Left forelimb (tissue), 1 donor: ENCODE measurements around the gene BACH1.
"Not testable (repeated sequence)": the region's sequence is repeated elsewhere in the genome, so short reads cannot be mapped to it uniquely, and the experiment has no call there.

Experiments
- DNase-seq: peaks from one replicate; pipeline ENCODE4 v3.0.0-alpha.2; 2018; ENCODE audit warnings: low spot score

BACH1 gene

DNA sequence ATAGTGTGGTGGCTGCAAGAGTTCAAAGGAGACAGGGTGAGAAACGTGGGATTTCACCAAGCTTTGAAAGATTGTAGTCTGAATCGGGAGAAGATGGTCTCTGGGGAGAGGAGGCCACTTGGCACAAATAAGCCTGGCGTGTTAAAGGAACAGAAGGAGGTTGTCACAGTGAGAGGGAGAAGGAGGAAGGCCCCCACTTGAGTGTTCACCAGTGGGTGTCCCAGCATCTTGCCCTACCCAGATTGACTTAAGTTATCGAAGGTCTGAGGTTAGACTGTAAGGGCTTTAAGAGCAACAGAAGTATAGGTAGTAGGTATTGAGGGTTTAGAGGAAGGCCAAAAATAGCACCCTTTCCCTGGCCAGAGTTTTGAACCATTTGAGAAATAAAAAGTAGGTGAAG is 48.0 kb downstream of the BACH1 start:
- no peak for DNase-seq

DNA sequence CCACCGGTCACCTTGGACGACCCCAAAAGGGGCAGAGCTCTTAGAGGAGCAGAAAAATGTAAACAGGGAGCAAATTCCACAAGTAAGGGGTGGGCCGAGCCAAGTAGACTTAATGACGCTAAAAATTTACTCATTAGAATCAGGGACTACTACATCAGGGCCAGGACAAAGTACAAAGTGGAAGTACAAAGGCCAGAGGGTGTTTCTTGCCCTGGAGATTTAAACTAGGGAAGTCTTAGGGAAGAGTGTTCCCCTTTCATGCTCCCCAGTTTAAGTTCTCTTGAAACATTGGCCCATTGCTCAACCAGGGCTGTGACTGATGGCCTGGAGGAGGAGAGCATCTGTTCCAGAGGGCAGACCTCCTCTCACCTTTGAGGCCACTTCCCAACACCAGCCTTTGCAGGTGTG is 48.6 kb downstream of the BACH1 start:
- no peak for DNase-seq

DNA sequence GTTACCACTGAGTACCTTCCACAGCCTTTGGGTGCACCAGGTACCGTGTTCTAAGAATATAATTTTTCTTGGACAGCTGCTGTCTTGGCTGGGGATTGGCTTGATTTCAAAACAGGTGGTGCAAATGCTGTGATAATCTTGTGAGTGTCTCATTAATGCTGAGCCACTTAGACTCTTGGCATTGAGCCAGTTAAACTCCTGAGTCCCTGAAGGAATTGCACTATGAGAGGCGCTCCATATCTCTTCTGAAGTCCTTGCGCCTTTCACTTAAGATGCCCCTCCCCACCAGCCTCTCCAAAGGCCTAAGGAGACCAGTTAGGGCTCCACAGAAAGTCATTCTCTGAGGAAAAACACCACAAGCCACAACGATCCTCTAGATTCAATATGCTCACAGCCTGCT is 51.0 kb downstream of the BACH1 start:
- DNase-seq: no peak

DNA sequence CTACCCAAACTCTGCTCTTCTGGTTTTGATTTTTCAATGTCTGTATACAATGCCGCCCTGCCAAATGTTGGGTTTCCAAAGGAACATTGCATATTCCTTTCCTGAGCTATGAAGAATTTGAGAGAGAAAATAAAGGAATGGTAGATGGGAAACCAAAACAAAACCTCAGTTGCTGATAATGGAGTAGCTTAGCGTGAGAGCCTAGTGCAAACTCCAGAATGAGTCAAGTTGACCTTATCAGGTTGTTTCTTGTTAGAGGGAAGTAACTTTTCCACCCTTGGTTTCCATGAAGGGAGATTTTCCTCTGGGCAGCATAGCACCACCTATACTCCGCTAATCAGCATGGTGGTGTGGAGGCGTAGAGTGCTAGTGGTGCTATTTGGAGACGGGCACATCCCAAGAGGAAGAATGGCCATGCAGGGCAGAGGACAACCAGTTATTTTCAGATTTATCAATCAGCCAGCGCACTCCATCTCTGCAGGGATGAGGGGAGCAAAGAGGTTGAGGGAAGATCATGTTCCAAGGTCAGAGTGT is 51.6 kb downstream of the BACH1 start:
- DNase-seq: no peak

DNA sequence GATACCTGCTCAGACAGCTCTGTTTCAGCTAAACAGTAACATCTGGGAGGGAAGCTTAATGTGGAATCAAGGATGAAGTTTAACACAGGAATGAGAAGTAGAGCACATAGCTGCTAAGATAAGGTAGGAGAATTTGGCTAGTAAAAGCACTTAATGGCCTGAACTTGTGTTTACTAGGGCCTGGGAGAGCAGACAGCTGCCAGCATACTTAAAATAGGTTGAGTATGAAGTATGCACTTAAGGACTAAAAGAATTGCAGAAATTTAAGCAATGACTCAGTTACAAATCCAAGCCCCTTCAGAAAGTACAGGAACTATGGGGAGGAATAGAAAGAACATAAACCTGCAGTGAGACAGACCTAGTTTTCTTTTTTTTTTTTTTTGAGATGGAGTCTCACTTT is 53.0 kb downstream of the BACH1 start:
- DNase-seq: no peak

DNA sequence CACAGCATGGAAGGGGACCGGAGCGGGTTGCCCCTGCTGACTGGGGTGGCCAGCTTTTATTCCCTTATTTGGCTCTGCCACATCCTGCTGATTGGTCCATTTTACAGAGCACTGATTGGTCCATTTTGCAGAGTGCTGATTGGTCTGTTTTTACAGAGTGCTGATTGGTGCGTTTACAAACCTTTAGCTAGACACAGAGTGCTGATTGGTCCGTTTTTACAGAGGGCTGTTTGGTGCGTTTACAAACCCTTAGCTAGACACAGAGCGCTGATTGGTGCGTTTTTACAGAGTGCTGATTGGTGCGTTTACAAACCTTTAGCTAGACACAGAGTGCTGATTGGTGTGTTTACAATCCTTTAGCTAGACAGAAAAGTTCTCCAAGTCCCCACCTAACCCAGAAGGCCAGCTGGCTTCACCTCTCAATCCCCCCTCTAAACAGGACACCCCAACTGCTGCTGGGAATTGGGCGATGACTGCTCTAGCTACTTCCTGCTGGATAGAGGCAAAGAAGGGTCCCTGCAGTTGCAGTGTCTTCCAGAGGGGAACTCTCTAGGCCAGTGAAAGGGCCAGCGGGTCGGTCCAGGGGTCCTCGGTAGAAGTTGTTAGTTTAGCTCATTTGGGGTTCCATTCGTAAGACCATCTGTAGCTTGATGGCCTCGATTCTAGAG is 56.5 kb downstream of the BACH1 start:
- not testable (repeated sequence) for DNase-seq

DNA sequence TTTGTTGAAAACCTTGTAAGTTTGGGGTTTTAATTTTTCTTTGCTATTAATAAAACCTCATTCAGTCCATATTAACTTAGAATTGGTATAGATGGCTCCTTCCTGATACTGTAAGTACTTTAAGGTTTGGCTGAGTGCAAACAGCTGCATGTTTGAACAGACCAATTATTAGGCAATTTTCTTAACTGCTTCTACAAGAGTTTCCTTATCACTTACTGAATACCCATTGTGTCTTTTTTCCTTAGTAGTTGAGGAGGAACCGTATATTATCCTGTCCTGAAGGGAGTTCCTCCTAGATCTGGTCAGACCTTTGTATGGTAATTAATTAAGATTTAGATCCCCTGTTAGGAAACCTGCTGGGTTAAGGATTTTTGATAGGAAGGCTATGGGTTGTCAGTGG is 57.6 kb downstream of the BACH1 start:
- not testable (repeated sequence) for DNase-seq

DNA sequence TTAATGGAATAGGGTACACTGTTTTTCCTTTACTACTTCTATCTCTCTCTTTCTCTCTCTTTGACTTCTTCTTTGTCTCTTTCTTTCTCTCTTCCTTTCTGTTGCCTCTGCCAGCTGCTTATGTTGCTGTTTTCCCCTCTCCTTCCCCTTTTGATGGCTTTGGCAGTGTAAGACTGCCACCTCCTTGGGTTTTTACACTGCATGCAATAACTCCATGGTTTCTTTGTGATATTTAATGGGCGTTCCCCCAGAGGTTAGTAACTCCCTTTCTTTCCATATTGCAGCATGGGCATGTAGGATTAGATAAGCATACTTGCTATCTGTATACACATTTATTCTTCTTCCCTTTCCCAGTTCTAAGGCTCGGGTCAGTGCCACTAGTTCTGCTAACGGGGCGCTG is 58.1 kb downstream of the BACH1 start:
- not testable (repeated sequence) for DNase-seq

DNA sequence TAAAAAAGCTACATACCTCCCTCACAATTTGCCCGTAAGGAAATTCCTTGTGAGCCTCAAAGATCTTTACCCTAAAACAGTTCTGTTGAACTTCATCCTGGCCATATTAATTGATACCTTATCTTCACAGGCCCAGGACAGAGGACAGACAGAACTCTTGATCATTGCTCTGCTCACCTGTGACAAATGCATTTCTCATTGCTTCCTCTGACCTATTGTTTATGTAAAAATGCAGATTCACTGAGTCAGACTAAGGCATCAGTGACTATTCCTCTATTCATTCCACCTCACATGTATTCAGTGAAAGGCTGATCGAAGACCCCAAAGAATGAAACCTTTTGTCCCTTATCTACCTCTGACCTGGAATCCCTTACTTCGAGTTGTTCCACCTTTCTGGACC is 61.0 kb downstream of the BACH1 start:
- DNase-seq: no peak

DNA sequence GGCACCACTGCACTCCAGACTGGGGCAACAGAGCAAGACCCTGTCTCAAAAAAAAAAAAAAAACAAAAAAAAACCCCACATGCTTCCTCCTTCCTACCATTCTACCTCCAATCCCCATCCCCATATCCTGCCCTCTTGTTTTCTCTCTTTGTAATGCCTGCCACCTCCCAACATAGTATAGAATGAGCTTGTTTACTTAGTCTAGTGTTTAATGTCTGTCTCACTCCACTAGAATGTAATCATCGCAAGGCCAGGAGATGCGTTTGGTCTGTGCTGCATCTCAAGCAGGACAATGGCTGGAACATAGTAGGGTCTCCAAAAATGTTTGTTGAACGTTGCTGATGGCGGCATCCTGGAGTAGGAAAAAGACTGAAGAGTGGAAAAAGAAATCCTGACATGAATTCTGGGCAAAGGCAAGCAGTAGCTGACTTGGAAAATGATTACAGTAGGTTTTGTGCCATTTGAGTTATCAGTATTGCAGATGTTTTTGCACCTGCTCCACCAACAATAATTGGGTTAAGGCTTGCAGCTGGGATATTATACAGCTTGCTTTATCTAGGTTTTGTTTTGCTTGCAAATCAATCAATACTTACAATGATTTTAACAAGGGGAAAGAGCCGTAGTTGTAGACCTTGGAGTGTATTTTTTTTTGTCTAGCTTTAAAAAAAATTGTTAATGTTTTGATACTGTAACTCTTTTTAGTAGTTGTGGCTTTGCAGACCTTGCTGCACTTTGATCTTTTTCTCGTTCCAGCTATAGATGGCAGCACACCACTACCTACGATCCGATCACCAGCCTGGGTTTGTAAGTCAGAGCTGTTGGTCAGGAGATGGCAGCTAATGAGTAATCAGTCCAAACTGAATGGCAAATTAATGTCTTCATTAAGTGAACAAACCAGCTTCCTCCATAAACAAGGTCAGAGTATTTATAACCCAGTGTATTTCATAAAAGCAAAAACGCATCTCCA is 62.4 kb downstream of the BACH1 start:
- no peak for DNase-seq

DNA sequence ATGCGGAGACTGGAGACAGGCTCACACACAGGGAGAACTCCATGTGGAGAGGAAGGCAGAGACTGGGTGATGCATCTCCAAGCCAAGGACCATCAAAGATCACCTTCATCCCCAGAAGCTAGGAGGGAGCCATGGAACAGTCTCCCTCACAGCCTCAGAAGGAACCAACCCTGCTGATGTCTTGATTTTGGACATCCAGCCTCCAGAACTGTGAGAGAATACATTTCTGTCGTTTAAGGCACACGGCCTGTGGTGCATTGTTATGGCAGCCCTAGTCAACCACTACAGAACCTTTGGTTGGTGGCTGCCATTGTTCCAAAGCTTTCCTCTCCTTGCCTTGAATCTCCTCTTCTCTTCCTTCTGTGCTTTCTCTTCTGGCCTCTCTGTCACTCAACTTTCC is 64.0 kb downstream of the BACH1 start:
- no peak for DNase-seq

DNA sequence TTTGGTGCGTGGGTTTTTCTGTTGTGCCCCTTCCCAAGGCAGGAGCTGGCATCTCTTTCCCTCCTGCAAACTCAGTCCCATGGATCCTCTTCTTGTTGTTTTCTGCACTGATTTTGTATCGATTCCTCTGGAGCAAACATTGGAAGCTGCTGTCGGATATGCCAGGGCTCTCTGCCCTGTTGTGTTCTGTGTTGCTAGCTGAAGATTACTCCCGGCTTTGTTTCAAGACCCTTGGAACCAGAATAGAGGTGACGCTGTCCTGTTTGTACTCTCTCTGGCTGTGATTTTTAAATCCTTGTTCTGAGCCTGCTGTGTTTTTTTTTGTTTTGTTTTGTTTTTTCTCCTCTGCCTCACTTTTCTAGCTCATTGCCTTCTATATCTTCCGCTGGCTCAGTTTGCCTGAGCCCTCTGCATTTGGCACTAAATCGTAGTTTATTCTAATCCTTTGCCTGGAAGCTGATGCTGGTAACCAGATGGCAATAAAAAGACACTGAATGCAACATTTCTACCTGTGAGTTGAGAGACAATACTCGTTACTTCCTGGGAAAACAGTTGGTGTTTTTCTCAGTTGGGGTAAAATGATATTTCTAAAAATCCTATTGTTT is 67.0 kb downstream of the BACH1 start:
- no peak for DNase-seq

DNA sequence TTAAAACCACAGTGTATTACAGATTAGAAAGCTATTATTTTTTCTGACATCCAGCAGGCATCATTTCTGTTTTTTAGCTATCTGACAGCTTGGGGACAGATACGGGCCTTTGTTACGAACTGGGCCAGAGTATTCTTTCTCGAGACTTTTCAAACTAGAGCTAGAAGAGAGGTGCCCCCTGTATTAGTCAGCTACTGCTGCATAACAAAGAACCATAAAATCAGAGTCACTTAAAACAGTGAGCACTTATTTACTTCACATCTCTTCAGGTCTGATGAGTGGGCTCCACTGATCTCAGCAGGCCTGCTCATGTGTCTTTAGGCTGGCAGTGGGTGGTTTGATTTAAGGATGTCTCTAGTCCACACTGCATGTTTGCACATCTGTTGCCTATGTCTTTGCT is 67.8 kb downstream of the BACH1 start:
- no peak for DNase-seq

DNA sequence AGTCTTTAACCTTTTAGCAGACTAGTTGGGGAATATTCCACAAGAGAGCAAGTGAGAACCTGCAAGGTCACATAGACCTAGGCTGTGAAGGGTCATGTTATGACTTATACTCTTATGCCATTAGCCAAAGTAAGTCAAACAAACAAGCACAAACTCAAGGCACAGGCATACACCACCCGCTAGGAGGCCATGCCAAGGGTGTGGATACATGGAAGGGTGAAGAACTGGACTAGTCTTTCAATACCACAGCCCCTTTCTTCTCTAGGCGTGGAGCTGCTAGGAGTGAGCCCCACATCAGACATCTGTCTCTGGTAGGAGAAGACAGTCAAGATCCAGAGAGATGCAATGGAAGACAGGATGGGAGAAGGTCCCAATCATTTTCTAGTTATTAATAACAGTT is 68.6 kb downstream of the BACH1 start:
- no peak for DNase-seq

DNA sequence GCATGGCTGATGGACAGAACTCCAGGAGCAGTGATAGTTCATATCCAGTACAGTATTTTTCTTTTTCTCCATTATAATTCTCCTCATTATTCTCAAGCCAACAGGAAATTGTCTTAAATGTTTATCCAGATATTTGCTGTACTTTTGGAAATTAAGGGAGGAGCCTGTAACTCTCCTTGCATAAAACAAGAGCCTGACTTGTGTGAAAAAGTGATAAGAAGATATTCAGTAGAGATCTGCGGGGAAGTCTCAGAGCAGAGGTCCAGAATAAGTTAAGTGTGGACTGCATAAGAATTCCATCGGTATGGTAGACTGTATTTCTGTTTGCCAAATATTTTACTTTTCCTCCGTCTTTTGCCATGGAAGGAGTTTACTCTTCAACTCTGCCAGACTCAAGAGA is 70.2 kb downstream of the BACH1 start:
- no peak for DNase-seq

DNA sequence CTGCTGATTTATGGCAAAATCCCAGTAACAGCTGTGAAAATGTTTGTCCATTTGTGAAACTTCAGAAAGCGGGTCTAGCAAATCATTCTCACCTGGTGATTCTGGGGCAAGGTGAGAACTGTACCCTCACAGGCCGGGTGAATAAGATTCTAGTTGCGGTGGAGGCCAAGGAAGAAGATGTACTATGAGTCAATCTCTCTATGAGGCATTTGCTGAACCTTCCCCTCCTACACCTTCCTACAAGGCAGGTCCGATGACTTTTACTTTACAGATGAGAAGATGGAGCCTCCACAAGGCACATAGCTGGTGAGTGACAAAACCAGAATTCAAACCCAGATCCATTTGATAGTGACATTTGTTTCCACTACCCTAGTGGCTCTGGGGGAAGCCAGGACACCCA is 72.7 kb downstream of the BACH1 start:
- no peak for DNase-seq

DNA sequence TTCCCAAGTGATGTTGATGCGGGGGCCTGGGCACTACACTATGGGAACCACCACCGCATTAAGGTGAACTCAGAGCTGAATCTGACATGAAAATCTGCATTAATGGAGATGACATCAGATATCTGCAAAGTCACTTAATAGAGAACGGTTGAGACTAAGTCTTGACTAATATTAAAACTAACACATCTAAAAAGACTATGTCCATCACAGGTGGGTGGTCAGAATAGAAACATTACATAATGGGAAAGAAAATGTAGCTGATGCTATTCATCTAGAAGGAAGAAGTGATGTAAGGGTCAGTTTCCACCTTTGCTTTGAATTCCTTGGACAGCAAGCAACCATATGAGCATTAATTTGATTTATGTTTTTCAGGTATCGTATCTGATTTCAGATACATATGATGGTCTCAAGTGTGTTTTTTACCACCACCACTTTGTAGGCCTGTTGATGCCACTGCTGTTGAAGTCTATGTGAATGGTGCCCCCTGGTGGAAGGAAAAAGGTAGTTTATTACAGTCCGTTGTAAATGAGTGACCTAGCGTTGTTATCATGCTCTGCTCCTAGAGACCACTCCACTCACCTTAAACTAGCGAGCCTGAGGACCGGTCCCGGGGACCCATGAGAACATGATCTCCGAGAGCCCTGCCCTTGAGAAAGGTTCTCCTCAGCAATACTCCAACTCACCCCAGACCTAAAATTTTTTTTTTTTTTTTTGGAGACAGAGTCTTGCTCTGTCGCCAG is 73.5 kb downstream of the BACH1 start:
- no peak for DNase-seq

DNA sequence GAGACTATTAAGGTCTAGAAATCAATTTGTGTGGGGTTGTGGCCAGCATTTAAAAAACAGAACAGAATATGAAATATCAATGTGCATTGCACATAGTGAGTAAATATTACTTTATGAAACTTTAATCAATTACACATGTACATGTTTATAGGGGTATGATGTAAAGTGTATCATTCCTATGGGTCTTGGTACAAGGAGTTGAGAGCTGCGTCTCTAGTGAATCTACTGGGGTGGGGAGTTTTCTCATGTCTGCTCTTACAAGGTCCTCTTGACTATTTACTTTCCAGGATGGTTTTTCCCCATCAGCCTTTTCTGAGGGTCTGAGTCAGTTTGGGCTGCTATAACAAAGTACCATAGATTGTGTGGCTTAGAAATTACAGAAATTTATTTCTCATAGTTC is 75.8 kb downstream of the BACH1 start:
- no peak for DNase-seq

DNA sequence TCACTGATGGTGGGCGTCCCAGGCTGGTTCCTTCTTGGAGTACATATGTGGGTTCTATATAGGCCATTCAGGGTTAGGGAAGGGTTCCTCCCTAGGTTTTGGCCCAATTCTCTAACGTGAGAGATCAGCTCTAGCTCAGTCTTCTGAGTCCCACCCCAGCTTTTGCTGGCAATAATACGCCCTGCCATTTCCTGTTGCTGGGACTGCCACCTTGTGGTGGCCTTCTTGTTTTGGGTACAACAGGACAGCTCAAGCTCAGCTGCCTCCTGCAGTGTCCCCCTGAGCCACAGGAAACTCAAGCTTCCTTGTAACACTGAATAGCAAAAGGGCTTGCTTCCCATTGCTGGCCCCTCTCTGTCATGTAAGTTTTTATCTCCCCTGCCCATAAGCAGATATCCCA is 77.8 kb downstream of the BACH1 start:
- no peak for DNase-seq

DNA sequence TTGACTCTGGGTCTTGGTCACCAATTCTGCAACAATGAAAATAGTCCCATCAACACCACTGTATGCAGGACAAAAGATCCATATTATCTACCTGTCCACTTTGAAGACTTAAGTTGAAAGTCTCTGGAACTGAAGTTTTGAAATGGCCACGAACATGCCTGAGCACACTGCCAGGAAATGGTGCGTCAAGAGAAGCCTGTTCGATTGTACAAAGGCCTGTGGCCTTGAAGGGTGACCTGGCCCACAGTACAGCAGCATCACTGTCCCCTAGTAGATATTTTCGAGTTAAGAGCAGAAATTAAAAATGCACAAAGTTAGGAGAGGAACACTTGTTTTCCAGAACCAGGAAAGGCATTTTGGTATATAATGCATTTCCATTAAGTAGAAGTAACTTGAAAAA is 78.5 kb downstream of the BACH1 start:
- DNase-seq: no peak

DNA sequence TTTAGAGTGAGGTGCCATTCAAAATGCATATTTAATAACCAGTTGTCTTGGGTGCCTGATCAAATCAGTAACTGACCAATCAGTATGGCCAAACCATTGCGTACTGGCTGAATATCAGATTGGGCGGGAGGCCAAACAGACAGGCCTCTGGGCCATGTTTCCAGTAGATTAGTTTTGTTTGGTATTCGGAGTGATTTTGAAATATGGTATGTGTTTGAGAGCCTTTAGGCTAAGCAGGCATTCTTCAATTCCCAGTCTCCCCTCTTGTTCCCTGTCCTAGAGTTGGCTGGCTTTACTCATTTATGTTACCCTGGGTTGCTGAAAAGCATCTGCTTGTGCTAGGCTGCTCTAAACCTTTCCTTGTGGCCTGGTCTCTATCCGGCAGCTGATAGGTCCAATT is 80.1 kb downstream of the BACH1 start:
- DNase-seq: no peak

DNA sequence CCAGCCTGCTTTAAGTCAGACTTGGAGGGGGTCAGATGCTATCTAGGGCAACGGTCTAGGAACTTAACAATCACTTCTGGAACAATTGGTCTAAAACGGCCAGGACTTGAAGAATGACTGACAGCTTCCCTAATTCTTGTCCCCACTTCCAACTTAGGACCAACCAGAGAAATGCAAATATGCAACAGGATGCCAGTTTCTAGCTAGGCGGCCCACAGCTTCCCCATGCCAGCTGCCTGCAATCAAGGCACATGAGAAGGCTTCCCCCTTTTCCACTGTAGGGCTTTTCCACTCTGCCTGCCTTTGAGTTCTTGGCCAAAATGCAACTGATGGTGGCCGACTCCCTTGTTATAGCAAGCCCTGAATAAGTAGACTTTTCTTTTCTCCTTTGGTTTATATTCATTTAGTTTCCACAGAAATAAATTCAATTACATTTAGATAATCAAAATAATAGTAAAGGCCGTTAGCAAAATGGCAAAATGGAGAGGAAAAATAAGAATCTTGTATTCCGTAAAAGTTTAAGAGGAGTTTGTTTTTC is 80.9 kb downstream of the BACH1 start:
- DNase-seq: no peak
